ENCODE data around the gene CLEC12A.
"Not testable (repeated sequence)": the region's sequence is repeated elsewhere in the genome, so short reads cannot be mapped to it uniquely, and the experiment has no call there.

Gene CLEC12A

DNA sequence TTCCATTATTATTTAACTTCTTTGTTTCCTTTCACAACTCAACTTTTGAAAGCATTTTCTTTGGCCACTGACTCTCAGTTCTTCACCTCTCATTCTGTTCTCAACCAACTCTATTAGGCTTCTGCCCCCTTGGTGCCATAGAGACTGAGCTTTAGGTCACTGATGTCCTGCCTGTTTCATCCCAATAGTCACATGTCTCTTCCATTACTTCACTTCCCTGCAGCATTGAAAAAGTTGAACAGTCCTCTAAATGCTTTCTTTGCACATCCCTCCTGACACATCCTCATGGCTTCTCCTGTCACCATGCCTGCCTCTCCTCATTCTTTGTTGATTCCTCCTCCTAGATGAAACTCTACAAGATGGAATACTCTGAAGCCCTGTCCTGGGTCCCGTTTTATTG, 2.7 kb downstream of the CLEC12A start:
- DNase-seq, result no peak

DNA sequence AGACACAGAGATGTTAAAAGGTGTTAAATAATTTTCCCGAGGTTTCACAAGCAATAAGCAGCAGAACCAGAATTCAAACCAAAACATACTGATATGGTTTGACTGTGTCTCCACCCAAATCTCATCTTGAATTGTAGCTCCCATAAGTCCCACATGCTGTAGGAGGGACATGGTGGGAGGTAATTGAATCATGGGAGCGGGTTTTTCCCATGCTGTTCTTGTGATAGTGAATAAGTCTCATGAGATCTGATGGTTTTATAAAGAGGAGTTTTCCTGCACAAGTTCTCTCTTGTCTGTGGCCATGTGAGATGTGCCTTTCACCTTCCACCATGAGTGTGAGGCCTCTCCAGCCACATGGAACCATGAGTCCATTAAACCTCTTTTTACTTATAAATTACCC, 3.5 kb downstream of the CLEC12A start:
- DNase-seq, result not testable (repeated sequence)

DNA sequence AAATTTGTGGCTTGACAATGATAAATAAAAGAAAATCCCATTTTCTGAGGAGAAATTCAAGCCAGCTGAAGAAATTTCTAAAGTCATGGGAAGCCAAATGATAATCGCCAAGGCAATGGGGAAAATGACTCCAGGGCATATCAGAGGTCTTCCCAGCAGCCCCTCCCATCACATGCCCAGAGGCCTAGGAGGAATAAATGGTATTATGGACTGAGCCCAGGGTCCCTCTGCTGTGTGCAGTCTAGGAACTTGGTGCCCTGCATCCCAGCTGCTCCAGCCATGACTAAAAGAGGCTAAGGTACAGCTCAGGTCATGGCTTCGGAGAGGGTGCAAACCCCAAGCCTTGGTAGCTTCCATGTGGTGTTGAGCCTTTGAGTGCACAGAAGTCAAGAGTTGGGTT, 4.4 kb downstream of the CLEC12A start:
- no peak for DNase-seq

DNA sequence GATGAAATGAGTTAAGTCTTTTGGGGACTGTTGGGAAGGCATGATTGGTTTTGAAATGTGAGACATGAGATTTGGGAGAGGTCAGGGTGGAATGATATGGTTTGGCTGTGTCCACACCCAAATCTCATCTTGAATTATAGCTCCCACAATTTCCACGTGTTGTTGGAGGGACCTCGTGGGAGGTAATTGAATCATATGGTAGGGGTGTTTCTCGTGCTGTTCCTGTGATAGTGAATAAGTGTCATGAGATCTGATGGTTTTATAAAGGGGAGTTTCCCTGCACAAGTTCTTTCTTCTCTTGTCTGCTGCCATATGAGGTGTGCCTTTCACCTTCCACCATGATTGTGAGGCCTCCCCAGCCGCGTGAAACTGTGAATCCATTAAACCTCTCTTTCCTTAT, 5.4 kb downstream of the CLEC12A start:
- not testable (repeated sequence) for DNase-seq

DNA sequence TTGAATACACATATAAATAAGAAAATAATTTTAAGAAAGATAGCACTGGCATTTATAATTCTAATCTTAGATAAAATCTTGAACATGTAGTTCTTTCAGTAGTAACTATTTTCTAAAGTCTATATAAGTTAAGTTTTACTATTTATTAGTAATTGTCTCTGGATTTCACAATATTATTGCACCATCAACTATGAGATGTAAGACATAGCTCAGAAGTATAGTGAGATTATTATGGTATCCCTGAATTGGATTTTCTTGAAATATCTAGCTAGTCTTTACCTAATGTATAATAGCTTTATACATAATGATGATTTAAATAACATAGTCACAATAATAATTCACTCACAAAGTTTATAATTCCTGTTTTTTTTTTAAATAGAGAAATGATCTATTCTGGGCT, 6.7 kb downstream of the CLEC12A start:
- no peak for DNase-seq

DNA sequence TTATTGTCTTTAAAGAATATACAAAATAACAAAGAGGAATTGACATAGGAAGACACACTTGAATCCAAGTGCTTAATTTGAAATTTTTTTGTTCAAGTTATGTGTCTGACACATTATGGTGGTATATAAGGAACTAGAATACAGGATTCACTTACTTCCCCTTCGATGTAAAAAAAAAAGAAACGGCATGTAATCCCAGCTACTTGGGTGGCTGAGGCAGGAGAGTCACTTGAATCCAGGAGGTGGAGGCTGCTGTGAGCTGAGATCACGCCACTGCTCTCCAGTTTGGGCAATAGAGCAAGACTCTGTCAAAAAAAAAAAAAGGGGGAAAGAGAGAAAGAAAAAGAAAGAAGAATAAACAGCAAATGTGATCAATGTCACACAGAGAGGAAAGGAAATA, 8.9 kb downstream of the CLEC12A start:
- DNase-seq, result no peak

DNA sequence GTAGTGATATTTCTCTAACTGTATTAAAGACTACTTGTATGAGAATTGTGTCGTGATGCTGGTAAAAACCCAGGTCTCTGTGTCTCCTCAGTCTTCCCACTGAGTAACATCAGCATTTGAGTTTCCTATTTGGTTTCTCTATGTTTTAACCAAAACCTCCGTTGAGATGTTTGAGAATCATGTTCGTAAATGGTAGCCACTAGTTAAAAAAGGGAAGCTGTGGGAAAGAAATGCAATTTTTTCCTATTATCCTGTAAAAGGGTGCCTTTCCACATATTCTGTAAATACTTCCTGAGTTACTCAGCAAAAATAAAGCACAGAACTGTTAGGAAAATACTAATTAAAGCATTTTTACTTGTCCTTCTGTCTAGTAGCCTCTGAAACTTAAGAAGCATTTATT, 20.7 kb downstream of the CLEC12A start:
- no peak for DNase-seq

DNA sequence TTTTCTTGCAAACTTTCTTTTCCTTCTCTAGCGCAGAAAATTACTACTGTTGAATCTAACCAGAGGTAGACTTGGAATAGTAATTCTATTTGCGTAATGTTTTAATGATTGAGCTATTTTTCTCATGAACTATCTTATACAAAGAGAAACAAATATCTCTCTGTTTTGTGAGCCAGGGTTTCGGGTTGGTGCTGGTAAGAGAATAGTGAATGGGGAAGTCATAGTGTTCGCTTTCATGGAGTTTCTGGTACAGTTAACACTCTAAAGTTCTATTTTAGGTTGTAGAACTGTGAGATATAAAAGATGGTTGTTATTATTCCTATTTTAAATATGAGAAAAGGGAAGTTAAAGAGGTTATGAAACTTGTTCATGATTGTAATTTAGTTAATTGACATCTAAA, 21.1 kb downstream of the CLEC12A start:
- DNase-seq, result no peak

DNA sequence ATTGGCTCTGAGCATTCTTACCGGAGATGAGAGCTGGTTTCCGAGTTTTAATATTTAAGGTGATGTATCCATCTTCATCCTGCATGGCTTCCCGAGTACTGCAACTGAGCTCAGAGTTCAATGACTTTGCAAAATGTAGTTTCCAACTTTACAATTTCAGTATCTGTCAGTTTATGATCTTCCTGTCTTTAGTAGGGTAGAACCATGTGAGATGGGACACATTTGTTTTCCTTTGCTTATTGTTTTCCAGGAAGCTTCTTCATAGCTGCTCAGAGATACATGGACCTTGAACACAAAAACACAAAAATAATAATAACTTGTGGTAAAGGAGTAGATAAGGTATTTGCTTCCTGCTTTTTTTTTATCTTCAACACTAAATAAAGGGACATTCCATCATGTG, 27.8 kb downstream of the CLEC12A start, which contains the start of gene CLEC1B:
Gene CLEC1B (minus strand): TSS at position 106 of the 400 bp plus-strand sequence. CDS start 21 bp downstream, at position 85.
- no peak for DNase-seq

DNA sequence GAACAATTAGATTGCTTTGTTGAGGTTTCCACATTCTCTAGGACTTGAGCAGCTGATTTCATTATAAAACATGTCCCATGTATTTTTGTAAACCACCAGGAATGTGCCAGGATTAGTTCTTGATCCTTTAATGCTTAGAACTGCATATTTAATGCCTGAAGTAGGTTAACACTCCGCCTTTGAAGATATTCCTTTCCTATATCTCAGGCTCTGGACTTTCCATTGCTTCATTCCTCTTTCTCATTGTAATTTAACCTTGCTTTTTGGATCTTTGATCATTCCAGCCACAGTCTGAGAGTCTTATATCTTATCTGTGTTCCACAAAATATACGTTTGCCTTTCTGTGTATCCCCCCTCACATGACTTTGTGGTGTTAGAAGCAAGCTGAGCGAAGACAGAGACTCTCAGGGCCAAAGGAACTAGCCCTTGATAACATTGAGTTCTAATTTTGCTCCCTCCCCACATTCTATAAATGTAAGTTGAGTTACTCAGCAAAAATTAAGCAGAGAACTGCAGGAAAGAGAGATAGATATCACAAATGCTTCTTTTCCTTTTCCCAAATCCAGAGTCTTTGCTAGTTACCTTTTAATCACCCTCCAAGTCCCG, 30.1 kb downstream of the CLEC12A start:
- no peak for DNase-seq

DNA sequence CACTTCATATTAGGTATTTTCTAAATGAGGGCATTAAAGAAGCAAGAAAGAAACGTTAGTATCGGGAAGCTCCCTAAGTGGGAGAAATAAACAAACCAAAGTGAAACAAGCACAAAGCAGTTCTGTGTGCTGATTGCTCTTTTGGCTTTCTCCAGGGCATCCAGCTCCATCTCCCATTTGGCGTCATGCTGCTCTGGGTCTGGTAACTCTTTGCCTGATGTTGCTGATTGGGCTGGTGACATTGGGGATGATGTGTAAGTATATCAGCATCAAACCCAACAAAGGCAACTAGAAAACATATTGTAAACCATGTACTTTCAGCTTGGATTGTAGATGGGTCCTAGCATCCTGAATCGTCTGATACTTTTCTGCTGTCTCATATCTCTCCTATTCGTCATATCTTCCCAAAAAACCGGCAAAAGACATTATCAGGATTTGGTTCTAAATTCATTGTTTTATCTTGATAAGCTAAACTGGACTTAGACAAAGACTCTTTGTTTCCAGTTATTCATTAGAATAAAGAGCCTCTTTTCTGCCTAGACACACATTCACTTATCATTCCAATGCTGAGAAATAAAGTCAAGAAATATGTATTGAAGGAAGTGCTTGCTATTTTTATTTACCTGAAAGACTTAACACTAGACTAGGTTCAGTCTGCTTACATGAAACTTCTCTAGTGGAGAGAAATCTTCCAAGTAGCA, 41.6 kb downstream of the CLEC12A start:
- no peak for DNase-seq

DNA sequence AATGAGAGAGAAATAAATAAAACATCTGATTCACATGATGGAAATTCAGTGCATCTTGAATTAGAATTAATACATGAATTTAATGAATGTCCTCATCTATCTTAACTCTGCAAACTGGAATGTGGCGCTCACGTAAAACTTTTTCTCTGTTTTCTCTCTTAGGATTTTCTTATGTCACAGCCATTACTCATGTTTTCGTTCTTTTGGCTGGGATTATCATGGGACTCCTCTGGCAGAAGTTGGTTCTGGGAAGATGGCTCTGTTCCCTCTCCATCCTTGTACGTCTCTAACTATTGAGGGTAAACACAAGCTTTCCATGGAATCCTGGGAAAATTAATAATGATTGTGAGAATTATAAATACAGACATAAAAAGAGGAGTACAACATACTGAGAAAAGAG, 44.2 kb downstream of the CLEC12A start:
- DNase-seq, result no peak

DNA sequence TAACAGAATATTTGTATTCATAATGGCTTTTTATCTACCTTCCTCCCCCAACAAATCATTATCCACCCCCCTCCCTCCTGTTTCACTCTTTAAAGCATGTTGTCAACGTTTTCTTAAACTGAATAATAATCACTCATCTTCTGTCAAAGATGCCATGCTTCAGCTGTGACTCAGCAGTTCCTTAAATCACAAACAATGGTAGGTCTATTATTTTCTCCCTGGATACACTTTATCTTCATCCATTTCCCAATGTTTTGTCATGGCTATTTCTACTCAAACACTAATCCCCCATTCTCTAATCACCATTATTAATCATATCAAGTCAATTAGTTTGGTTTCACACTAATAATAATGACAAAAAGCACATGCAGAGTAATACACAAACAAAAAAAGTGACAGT, 45.7 kb downstream of the CLEC12A start:
- DNase-seq, result no peak

DNA sequence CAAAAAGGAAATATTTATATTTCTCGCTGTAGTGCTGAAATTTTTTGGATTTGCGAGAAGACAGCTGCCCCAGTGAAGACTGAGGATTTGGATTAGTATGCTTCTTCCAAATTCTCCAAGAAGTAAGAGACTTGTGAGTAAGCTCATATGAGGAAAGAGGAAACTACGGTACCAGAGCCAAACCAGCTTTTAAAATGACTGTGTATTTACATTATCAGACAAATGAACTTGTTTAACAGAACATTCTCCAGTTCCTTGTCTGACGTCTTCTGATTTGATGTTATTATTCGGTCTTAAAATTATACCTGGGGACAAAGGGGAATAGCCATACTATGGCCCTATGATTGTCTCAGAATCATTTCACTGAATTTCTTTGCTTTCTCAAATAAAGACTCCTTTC, 47.2 kb downstream of the CLEC12A start:
- DNase-seq, result no peak

DNA sequence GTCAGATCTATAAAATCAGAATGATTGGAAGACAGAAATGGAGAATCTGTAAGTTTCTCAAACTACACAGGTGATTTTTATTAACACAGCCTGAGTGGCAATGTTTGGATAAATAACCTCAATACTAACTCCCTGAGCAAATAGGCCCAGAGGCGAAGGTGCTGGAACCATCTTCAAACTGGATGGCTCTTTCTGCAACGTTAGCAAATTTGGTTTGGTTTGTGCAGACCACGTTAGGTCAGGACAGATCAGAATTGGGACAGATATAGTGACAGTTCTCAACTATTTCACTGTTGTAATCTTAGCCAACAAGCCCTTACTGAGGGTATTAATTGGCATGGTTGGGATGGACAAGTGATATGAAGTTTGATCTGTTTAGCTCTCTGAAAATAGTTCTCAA, 50.1 kb downstream of the CLEC12A start:
- DNase-seq, result no peak

DNA sequence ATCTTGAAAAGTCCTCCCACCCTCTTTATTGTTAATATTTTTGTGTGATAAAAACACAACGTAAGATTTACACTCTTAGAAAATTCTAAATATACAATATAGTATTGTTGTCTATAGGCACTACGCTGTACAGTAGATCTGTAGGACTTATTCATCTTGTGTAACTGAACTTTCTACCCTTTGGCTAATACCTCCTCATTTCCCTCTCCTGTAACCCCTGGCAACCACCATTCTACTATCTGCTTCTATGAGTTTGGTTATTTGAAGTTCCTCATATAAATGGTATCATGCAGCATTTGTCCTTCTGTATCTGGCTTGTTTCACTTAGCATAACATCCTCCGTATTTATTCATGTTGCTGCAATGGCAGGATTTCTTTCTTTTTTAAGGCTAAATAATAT, 54.0 kb downstream of the CLEC12A start:
- DNase-seq, result no peak

DNA sequence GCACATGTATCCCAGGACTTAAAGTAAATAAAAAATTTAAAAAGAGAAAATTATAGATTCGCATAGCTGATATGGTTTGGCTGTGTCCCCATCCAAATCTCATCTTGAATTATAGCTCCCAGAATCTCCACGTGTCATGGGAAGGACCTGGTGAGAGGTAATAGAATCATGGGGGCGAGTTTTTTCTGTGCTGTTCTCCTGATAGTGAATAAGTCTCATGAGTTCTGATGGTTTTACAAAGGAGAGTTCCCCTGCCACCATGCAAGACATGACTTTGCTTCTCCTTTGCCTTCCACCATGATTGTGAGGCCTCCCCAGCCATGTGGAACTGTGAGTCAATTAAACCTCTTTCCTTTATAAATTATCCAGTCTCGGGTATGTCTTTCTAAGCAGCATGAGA, 55.5 kb downstream of the CLEC12A start:
- not testable (repeated sequence) for DNase-seq

DNA sequence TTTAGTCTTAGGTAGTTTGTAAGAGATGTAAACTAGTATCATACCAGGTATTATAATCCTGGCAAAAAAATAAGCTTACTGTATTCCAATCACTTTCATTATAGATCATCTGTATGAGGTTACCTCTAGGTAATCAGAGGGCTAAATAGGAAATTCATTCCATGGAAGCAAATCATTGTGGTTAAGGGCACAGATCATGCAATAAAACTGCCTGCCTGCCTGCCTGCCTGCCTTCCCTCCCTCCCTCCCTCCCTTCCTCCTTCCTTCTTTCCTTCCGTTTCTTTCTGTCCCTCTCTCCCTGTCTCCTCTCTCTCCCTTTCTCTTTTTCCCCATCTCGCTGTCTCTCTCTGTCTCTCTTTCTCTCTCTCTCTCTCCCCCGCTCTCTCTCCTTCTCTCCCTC, 56.1 kb downstream of the CLEC12A start:
- no peak for DNase-seq

DNA sequence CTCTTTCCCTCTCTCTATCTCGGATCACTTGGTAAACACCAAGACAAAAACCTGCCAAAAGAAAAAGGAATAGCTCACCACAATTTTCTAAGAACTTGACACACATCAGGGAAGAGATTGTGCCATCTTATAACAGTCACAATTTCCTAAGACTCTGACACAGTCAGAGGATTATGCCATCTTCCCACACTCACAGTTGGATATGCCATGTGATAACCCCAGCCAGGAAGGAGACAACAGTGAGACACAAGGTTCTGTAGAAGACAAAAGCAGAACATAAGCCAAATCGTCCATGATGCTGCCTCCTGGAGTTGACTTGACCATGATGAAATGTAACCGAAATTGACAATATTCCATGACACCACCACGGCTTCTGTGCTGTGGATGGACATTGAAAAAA, 56.5 kb downstream of the CLEC12A start:
- no peak for DNase-seq

DNA sequence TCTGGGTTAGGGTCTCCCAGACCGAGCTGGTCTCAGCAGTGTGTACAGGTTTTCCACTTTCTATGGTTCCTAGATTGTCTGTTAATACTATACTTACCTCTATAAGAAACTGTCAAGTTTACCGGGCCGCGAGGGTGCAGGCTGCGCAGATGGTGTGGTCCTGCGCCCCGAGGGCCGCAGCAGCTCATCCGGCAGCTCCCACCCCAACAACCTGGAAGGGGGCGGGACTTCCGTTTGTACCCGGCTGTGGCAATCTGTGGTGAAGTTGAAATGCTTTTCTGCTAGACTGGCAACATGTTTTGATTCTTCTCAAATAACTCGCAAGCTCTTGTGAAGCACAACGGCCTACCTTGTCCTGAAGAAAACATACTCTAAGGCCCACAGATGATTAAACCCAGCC, 59.2 kb downstream of the CLEC12A start, which contains the start of gene CLEC9A:
Gene CLEC9A (plus strand): TSS at position 237 of the 400 bp plus-strand sequence. CDS start 22,006 bp downstream, outside the sequence.
- no peak for DNase-seq

DNA sequence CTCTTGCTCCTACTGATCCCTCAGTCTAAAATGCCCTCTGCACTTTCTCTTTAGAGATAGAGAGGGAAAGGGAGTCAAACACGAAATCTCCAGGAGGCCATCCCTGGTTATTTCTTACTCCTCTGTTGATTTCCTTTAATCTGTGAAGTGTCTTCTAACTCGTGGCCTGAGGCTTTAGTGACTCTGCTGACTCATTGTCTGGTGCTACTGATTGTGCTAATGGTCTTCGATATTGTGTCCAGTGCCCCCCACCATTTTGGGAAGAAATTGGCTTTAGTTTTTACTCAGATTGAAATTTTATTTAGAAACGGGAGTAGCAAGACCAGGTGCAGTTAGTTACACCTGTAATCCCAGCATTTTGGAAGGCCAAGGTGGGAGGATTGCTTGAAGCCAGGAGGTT, 60.1 kb downstream of the CLEC12A start:
- DNase-seq, result no peak

DNA sequence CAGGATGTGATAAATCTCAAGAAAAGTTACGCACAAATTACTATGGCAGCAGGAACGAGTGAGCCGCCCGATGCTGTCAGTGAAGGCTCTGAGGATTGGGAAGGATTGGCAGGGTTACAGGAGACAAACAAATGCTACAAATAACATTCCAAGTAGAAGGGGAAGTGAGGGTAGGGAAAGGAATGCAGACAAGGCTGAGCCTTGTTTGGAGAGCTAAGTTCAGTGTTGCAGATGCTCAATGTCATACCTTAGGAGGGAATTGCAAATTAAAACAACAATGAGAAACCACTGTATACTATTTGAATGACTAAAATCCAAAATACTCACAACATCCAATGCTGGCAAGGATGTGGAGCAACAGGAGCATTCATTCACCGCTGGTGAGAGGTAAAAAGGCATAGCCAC, 60.6 kb downstream of the CLEC12A start:
- DNase-seq, result no peak

DNA sequence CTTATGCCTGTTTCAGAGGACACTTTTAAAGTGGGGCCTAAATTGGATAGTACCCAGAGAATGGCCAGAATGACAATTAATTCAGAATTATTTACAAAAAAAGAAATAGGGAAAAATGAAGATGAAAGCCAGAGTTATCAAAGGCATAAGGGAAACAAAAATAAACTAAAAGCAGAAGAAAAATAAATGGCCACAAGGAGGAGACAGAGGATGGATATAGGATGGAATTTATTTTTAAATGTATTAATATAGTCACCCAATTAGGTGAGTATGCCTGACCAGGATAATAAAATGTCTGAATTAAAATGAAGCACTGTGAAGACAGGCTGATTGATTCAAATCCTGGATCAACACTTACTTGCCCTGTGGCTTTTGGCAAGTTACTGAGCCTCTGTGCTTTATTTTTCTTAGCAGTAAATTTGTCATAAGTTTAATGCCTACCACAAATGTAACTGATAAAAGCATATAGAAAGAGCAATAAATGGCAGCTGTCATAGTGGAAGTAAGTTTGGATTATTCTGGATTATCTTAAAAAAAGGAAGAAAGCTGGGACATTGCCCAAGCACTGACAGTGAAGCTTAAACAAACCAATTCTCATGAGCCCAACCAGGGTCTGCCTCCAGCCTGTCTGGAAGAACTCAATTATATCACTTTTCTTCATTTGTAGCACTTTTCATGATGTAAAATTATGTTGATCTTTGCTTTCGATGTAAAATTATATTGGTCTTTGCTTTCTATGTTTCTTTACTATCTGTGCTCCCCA, 62.8 kb downstream of the CLEC12A start:
- DNase-seq, result no peak

All from stimulated activated CD4-positive, alpha-beta T cell treated with anti-CD3 and anti-CD28 coated beads, Interleukin-2, amount 100 ng/mL, for 24 hours (primary cell).